GM12878 (cell line): ENCODE measurements around the gene KIF12. TPM values are rescaled to one million over a fixed set of nuclear protein-coding genes. Genes with fewer than 3 reads are reported as not detected.

Experiments used
- ATAC-seq: fragments of 200-7000 bp; cut with Tn5 transposase; 3 replicates; pipeline ENCODE4 v1.9.1; 2020; ENCODE audit warnings: mild to moderate bottlenecking, moderate library complexity
- BruUV-seq: library from RNA; stranded (reverse); fragments of 400-500 nt; replicated peaks from 2 replicates; lab custom pipeline; 2021; lab: Mats Ljungman, UMichigan
- CTCF ChIA-PET: fragments of 300-600 bp; sonication (Branson Sonifier 250); formaldehyde crosslinking; extraction: SDS; loops from one replicate; lab custom pipeline; 2021; ENCODE audit warnings: inconsistent platforms; lab: Yijun Ruan, JAX
- POLR2A ChIA-PET: fragments of 350-600 bp; formaldehyde crosslinking; extraction: SDS; loops from one replicate; lab custom pipeline; 2021; ENCODE audit warnings: inconsistent platforms; lab: Charles Lee
- RAD21 ChIA-PET: fragments of 300-600 bp; sonication (Branson Sonifier 250); formaldehyde crosslinking; loops from one replicate; lab custom pipeline; 2023; ENCODE audit warnings: antibody characterized with exemption; ENCODE audit not compliant: unreplicated experiment; lab: Charles Lee
- SMC1A ChIA-PET: fragments of 300-600 bp; sonication (Branson Sonifier 250); formaldehyde crosslinking; loops from one replicate; lab custom pipeline; 2023; ENCODE audit not compliant: unreplicated experiment, uncharacterized antibody; lab: Charles Lee
- DNase-seq: peaks from one replicate; pipeline ENCODE4 v3.0.0-alpha.2; 2011; ENCODE audit warnings: low read depth, low spot score
- FAIRE-seq: peaks from 3 replicates; lab custom pipeline; 2011; peaks lifted over from hg19 to GRCh38; lab: Jason Lieb, UNC
- H2AFZ ChIP-seq: 2 replicates; pipeline ENCODE4 v1.6.0; 2011; ENCODE audit warnings: low read depth, low read length, control low read depth; ENCODE audit not compliant: control insufficient read depth
- H3K27ac ChIP-seq: 2 replicates; pipeline ENCODE4 v1.5.1; 2011; ENCODE audit warnings: control low read depth; ENCODE audit not compliant: control insufficient read depth, insufficient read depth
- H3K27me3 ChIP-seq, 2 experiments: replicated peaks in 1 of 2; 2 replicates each; pipeline versions ENCODE4 v1.6.0 to v1.6.1; 2011; ENCODE audit warnings: low read length in 1 of 2; ENCODE audit not compliant: control insufficient read depth in 2 of 2, insufficient read depth in 2 of 2
- H3K36me3 ChIP-seq, 2 experiments: 2 replicates each; pipeline ENCODE4 v1.5.1; 2011; ENCODE audit warnings: low read length in 1 of 2; ENCODE audit not compliant: control insufficient read depth in 2 of 2, insufficient read depth in 2 of 2
- H3K4me1 ChIP-seq: 2 replicates; pipeline ENCODE4 v1.6.1; 2011; ENCODE audit warnings: mild to moderate bottlenecking, low read length, moderate library complexity, mixed read lengths; ENCODE audit not compliant: control insufficient read depth, insufficient read depth
- H3K4me2 ChIP-seq: 2 replicates; pipeline ENCODE4 v1.6.0; 2011; ENCODE audit warnings: control low read depth; ENCODE audit not compliant: control insufficient read depth, insufficient read depth
- H3K4me3 ChIP-seq: fragments of 200-600 bp; sonication (generic); 2 replicates; pipeline ENCODE4 v1.5.1; 2016
- H3K79me2 ChIP-seq: 2 replicates; pipeline ENCODE4 v1.6.0; 2011; ENCODE audit warnings: low read length; ENCODE audit not compliant: control insufficient read depth, insufficient read depth
- H3K9ac ChIP-seq: 2 replicates; pipeline ENCODE4 v1.8.0; 2011; ENCODE audit warnings: low read length, control low read depth, mixed read lengths; ENCODE audit not compliant: control insufficient read depth, insufficient read depth
- H3K9me3 ChIP-seq: replicated peaks from 3 replicates; pipeline ENCODE4 v1.5.1; 2011; ENCODE audit warnings: mild to moderate bottlenecking, low read length; ENCODE audit not compliant: control insufficient read depth, insufficient read depth
- H4K20me1 ChIP-seq: 2 replicates; pipeline ENCODE4 v1.6.0; 2011; ENCODE audit not compliant: control insufficient read depth, insufficient read depth
- BACH1 ChIP-seq: fragments of 450-650 bp; IDR thresholded peaks from 2 replicates; pipeline ENCODE4 v1.6.1; 2017; ENCODE audit warnings: mild to moderate bottlenecking, borderline replicate concordance
- ETV6 ChIP-seq, 2 experiments: fragments of 450-650 bp in 1 of 2; IDR thresholded peaks in 1 of 2; conservative IDR thresholded peaks in 1 of 2; 2 replicates each; pipeline ENCODE4 v1.6.1; 2014; ENCODE audit warnings: antibody characterized with exemption in 1 of 2, borderline replicate concordance in 1 of 2, low read depth in 1 of 2, mild to moderate bottlenecking in 1 of 2, moderate library complexity in 1 of 2
- MEF2B ChIP-seq: fragments of 450-650 bp; IDR thresholded peaks from 2 replicates; pipeline ENCODE4 v1.6.1; 2018; ENCODE audit warnings: mild to moderate bottlenecking, moderate library complexity; ENCODE audit not compliant: partially characterized antibody, poor library complexity, severe bottlenecking
- NR2C2 ChIP-seq: IDR thresholded peaks from 2 replicates; pipeline ENCODE4 v1.6.1; 2011; ENCODE audit warnings: borderline replicate concordance, low read depth; ENCODE audit not compliant: control insufficient read depth, insufficient read length
- PAX8 ChIP-seq: fragments of 450-650 bp; IDR thresholded peaks from 2 replicates; pipeline ENCODE4 v1.6.1; 2017; ENCODE audit warnings: mild to moderate bottlenecking, moderate library complexity
- PBX3 ChIP-seq: IDR thresholded peaks from 2 replicates; pipeline ENCODE4 v1.6.1; 2011; ENCODE audit warnings: mild to moderate bottlenecking, low read depth, low read length, moderate library complexity; ENCODE audit not compliant: insufficient replicate concordance
- RCOR1 ChIP-seq: conservative IDR thresholded peaks from 2 replicates; pipeline ENCODE4 v1.6.1; 2012; ENCODE audit warnings: low read depth, low read length, improper control_type of control experiment
- TCF12 ChIP-seq: IDR thresholded peaks from 2 replicates; pipeline ENCODE4 v1.6.1; 2011; ENCODE audit warnings: low read depth, mild to moderate bottlenecking, low read length
- WGBS: methylation state at CpG from one replicate; pipeline ENCODE4 v1.1.6; 2016; ENCODE audit warnings: low lambda C conversion rate; ENCODE audit not compliant: insufficient replicate concordance, insufficient coverage; ENCODE audit errors: missing lambda C conversion rate; 5-methylcytosine and 5-hydroxymethylcytosine counted together
- in situ Hi-C: fragments of 300-500 bp; cut with MboI; formaldehyde crosslinking; loops from 9 replicates; pipeline ENCODE4 v1.14.3; 2018; ENCODE audit warnings: mixed read lengths
- intact Hi-C: fragments of 100-400 bp; cut with micrococcal nuclease; formaldehyde crosslinking; loops from one replicate; pipeline ENCODE4 v1.14.2; 2022; ENCODE audit not compliant: unreplicated experiment
- polyA plus RNA-seq, 11 experiments: library from polyadenylated mRNA; depleted of rRNA in 4 of 11; unstranded in 6 of 11; stranded (reverse) in 5 of 11; fragments of >200 nt; fragmentation: Nextera tagmentation in 4 of 11; fragmentation: Illumina TruSeq in 1 of 11; extraction: Ambion mirVana in 4 of 11; extraction: Trizol in 1 of 11; gene quantifications; 1 replicate in 1 of 11; 2 replicates in 10 of 11; pipeline versions ENCODE4 v1.2.1 to v1.2.3, GENCODE V29; 2011 to 2016; ENCODE audit warnings: inconsistent platforms in 2 of 11, missing spikeins in 2 of 11, low read depth in 1 of 11
- total RNA-seq, 4 experiments: library from RNA; depleted of rRNA in 3 of 4; stranded (reverse); fragments of >200 nt in 3 of 4; fragmentation: Illumina TruSeq in 1 of 4; extraction: Trizol in 1 of 4; gene quantifications; 2 replicates each; pipeline versions ENCODE4 v1.2.1 to v1.2.3, GENCODE V29; 2013 to 2021

The KIF12 gene
- total and polyA plus RNA-seq, 10 of the 15 experiments (the other 5 are each of a cell fraction or from before 2014, with no cell fraction given) = not detected

DNA sequence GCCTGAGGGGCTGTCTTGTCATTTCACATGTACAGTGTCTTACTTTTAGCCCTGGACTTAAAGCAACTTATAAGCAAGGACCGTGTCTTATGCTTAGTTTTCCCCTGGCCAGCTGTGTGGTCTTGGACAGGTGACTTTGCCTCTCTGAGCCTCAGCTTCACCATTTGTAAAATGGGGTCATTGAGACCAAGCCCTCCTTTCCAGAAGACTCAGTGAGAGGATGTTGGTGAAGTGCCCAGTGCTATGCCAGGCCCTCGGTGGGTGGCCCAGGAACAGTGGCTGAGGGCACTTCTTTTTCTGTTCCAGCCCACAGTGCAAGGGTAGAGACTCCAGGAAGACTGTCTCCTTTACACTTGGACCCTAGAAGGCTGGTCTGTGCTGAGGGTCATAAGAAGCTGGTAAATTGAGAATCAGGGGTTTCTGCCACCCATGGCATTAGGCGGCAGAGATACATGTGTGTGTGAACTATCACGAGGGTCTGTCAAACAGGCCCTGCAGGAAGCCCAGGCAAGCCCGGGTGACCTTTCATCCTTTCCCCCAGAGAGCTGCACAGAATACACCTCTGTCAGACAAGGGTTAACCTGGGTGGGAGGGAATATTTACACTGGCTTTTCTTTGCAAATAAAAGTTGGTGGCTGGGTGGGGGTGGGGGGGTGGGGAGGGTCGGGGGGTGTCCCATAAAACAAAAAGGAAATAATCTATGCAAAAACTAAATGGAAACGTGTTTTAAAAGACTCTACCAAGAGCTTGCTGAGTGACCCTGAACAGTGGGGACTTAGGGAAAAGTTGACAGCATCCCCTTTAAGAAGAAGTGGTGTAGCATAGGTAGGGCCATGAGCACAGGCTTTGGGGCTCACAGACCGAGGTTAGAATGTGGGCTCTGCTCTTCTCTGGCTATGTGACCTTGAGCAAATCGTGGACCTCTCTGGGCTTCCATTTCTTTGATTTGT lies 20.4 kb upstream of the KIF12 start:
- 12% methylated on average over 9 of the region's 9 CpGs for WGBS
- Histone ChIP-seq H3K27me3 (peaks cover 2 to 6% of the 10 kb centered on the region in 2 experiments; a peak in 3 of 4 replicates), H3K4me2 (no peak overlapping the region), H3K4me1 (no peaks in the 10 kb centered on the region), H3K4me3 (no peak overlapping the region), H3K9ac (no peak overlapping the region), H3K27ac (no peak overlapping the region), H3K36me3 (no peaks in the 10 kb centered on the region), H3K9me3 (no peaks in the 10 kb centered on the region), H2AFZ (no peak overlapping the region), H4K20me1 (no peaks in the 10 kb centered on the region), H3K79me2 (no peaks in the 10 kb centered on the region)
- intact Hi-C loops = no loop called here
- POLR2A ChIA-PET = no interaction called here
- in situ Hi-C loops = no loop called here
- DNase-seq (no peak), FAIRE-seq (no peak), ATAC-seq (no peak)
- CTCF ChIA-PET = no interaction called here
- SMC1A ChIA-PET = no interaction called here
- RAD21 ChIA-PET = no interaction called here
- TF ChIP-seq NR2C2 (no peak), BACH1 (no peak), PAX8 (no peak), TCF12 (no peak), PBX3 (no peak), ETV6 (conservative IDR thresholded peaks at IDR 0.05 in 1 of 2, IDR thresholded peaks at IDR 0.05 in 1 of 2; ENCODE audit: borderline replicate concordance in 1 of 2, low read depth in 1 of 2) (no peak), RCOR1 (no peak), MEF2B (no peak)
- BruUV-seq = no TSS peak
